Ureter (tissue), 1 donor: Measurements from ENCODE around the gene CACNA1C. TPM values are rescaled to one million over a fixed set of nuclear protein-coding genes. Genes with fewer than 3 reads are reported as not detected.

Source experiments
- DNase-seq: peaks from one replicate; pipeline ENCODE4 v3.0.0-alpha.2; 2020; ENCODE audit warnings: low spot score
- total RNA-seq: library from RNA; stranded (reverse); gene quantifications from one replicate; pipeline ENCODE4 v1.2.4, GENCODE V29; 2023
- donor health status: DM: yes; HTN: yes; CAD: no.

CACNA1C gene
- total RNA-seq, 1 donor from 2014 or later, result 30.1 TPM

DNA sequence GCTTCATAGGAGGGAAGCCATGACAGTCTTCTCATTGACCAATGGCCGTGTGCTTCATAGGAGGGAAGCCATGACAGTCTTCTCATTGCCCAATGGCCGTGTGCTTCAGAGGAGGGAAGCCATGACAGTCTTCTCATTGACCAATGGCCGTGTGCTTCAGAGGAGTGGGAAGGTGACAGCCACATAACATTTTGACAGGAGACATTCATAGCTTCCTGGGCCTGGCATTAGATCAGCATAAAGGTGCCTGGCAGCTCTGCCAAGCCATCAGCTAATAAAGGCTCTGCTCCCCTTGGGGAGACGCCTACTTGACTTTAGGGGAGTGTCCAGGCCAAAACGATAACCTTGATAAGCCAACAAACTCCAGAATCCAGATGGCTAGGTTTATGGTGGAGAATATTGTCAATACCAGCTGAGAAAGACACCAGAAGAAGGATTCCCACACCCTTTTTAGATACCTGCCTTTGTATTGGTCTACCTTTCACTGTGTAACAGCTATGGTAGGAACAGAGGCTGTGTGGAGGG is 468.0 kb downstream of the CACNA1C start:
- no peak for DNase-seq

- DNase-seq, result no peak
These were observed 470.5 kb downstream of the CACNA1C start for GRCh38 chr12:2523317-2523716.

DNA sequence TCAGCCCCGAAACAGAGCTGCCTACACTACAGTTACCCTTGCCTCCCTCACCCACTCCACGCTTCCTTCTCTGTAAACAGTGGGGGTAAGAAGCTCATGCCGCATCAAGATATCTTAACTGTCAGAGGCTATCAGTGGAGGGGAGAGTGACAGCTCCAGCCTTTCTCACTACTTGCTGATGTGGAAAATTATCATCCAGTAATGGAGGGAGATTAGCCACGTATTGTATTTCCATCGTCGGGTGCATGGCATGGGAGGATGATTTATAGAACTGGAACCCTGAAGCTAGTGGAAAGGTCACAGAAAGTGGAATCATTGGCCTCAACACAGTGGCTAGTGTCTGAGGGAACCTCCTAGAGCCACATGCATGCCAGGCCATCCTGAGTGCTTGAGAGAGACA is 471.1 kb downstream of the CACNA1C start:
- DNase-seq, result no peak

DNA sequence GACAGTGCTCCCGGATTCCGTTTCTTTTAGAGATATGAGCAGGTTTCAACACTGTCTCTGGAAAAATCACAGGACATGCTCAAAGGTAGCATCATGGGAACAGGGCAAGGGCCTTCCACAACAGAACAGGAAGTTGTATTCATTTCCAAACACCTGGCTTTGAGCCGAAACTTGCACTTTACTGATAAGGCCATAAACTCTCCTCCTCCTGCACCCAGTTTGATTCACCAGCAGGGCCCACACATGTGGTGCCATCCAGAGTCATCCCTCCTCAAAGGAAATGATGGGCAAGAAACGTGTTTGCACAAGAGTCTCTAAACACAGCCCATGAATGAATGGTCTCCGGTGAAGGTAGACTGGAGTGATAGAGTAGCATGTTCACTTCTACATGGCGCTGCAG is 473.6 kb downstream of the CACNA1C start:
- DNase-seq, result no peak

- DNase-seq, result no peak
These were observed 475.2 kb downstream of the CACNA1C start for GRCh38 chr12:2528001-2528400.

DNA sequence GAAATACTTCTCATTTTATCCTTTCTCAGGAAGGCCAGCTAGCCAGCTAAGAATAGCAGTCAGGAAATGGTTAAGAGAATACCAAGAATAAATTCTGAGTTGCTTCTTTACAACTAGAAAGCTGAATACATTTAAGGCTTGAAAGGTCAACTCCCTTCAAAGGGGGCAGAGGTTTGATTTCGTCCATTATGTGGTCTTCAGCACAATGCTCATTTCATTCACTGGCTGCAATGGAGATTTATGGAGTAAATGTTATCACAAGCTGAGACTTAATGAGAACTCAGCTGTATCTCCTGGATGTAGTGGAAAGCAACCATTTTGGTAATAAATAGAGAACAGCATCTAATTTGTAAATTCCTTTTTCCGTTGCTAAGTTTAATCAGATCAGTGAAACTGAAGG is 477.0 kb downstream of the CACNA1C start:
- no peak for DNase-seq

DNA sequence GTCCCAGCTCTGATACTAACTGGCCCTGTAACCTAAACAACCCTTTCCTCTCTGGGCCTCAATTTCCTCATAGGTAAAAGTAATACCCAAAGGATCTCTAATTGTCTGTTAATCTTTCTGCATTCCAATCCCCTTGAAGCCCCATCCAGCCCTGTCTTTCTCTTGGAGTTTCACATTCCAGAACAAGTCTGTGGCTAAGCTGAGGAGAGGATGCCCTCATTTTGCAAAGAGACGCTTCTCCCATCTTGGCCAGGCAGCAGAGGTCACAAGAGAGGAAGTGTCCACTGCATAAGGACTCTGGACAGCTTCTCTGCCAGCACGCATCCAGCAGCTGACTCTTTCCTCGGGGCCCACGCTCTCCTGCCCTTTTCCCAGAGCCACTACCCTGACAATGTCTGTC is 478.6 kb downstream of the CACNA1C start:
- DNase-seq, result no peak

- no peak for DNase-seq
These were observed 480.2 kb downstream of the CACNA1C start for GRCh38 chr12:2533036-2533435.

DNA sequence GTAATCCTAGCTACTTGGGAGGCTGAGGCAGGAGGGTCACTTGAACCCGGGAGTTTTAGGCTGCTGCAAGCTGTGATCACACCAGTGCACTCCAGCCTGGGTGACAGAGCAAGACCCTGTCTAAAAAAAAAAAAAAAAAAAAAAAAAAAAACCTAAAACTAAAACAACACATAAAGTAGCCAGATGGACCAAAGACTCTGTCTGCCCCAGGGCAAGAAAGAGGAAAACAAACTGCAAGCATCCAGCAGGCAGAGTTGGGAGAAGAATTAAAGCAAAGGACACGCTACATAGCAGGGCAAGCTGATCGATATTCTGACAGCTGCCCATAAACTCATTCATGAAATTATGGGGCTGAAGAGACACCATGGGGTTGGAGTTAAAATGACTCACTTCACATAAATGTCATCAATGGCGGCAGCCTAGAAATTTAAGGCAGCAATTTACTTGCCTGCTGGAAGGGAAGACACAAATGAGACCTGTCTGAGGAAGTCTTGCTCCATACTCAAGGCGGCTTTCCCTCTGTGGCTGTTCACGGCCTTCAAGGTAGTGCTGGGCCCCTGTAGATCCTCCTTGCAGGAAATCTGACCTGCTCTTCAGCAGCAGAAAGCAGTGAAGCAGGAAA is 482.9 kb downstream of the CACNA1C start:
- no peak for DNase-seq

- DNase-seq, result no peak
These were observed 483.9 kb downstream of the CACNA1C start for GRCh38 chr12:2536724-2537123.

GRCh38 chr12:2537868-2538541 is 485.2 kb downstream of the CACNA1C start:
- no peak for DNase-seq

DNA sequence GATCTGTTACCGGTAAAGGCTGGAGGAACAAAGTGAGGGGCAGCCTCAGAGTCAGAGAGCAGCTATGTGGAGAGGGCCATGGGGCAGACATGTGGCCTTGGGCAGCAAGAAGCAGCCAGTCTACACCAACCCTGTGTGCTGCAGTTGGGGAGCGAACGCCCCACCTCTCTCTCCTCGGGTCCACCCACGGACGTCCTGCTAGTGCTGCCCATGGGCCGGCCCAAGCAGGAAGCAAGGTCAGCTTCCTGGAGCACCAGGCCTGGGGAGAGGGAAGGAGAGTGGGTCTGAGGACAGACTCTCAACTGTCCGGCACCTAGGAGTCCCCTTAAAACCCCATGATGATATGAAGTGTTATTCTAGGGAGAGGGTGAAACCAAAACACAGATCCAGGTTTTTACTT is 487.2 kb downstream of the CACNA1C start:
- DNase-seq, result no peak

DNA sequence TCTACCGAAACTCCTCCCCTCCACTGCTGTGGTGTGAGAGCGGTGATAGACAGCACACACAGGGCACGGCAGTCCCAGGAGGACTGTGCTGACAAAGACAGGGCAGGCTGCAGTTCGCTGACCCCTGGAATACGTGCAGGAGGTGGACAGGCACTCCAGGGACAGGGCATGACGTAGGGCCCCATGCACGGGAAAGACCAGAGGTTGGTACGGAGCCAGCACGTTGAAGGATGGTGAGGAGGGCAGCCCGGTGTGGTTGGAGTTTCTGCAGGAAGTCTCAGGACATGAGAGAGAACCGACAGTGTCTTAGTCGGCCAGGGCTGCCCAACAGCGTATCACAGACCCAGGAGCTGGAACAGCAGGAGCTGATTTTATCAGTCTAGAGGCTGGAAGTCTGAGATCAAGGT is 487.8 kb downstream of the CACNA1C start:
- no peak for DNase-seq

GRCh38 chr12:2541631-2542204 is 488.9 kb downstream of the CACNA1C start:
- no peak for DNase-seq

GRCh38 chr12:2543801-2544200 is 491.0 kb downstream of the CACNA1C start:
- no peak for DNase-seq

DNA sequence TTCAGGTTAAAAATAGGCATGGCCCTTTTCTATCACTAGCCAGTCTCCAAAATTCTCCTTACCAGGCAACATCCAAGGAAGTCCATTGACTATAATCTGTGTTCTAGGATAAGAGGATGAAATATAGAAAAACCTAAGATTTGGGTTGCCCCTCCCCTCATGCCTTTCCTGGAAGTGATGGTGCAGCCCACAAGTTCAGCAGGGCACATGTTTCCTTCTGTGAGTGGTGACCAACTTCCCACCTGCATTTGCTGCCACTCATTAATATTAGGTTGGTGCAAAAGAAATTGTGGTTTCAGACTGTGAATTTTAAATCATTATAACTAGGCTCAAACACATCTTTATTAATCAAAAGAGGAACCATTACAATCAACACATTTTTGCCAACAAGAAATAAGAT is 491.4 kb downstream of the CACNA1C start:
- DNase-seq, result no peak

DNA sequence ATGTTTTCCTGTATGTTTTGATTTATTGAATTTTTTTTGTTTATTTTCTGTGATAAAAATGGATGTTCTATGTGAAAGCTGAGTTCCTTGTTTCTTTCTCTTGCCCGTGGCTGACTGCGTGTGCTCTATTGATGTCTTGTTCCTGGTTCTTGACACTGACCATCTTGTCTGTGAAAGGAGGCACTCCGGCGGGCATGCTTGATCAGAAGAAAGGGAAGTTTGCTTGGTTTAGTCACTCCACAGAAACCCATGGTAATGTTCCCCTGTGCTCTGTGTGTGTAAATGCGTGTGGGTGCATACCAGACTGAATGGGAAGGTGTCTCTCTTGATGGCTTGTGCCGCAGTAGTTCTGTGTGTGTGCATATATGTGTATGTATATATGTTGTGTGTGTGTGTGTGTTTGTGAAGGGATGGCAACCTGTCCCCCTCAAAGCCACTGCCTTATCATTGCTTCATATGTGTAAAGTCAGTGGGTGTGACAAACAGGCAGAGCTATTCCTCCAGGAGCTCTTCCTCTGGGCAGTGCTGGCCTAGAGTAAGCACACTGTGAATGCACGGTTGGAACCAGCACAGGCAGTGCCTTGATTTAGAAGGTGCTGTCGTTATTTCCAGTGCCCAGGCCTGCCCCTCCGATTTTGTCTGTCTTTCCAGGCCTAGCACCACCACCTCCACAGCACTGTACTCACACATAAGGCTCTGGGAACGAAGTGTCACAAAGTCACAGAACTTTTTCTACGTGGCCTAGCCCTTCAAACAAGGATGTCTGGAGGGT is 494.7 kb downstream of the CACNA1C start:
- DNase-seq, result no peak

DNA sequence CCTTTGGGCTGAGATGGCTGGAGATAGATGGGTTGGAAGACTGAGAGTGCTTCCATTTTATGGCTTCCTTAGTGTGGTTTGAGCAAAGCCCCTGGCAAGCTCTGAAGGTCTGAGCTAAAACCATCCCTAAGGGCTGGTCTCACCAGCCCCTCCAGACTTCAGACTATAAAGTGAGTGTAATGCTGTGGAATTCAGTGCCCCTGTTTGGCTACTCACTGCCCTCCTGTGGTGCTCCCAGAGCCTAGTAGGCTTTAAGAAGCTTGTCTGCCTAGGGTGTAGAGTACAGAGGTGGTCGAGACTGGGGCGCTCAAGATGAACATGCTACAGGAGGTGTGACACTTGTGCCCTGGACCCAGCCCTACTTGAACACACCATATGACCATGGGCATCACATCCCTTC is 495.3 kb downstream of the CACNA1C start:
- DNase-seq, result no peak

DNA sequence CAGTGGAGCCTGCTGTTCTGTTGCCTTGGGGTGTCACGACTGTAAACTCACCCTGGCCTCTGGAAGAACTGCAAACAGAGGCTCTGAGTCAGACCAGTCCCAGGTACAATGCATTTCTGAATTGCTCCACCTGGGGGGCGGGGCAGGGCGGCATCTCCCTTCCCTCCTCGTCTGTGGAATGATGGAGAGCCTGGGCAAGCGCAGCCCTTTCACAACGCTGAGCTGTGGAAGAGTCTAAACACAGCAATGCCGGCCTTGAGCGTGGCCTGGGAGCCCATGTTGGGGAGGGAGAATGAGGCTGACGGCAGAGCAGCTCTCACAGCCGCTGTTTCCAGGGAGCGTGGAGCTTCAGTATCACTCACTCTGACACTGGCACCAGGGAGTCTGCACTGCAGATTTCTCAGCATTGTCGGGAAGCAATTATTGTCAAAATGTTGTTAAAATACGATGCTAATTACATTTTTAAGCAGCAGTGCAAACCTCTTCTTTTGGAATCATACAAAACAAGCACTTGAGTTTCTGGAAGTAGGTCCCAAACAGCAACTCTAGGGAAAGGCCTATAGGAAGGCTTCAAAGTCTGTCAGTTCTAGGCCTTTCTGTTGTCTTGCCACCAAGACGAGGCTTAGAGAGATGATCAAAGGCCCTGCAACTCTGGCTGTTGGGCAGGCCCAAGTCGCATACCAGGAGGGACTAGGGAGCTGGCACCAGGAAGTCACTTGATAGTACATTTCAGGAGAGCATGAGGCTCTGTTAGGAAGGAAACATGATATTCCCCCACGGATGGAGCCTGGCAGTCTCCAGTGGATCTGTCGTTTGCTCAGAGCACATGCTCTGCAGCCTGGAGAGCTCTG is 498.0 kb downstream of the CACNA1C start:
- no peak for DNase-seq

- no peak for DNase-seq
These were observed 498.7 kb downstream of the CACNA1C start for GRCh38 chr12:2551412-2551900.

- no peak for DNase-seq
These were observed 499.4 kb downstream of the CACNA1C start for GRCh38 chr12:2552000-2552756.
